Glutamatergic neuron (in vitro differentiated cells): ENCODE data around the gene CSE1L. TPM values are rescaled to one million over a fixed set of nuclear protein-coding genes. Genes with fewer than 3 reads are reported as not detected.
"Not testable (repeated sequence)": the region's sequence is repeated elsewhere in the genome, so short reads cannot be mapped to it uniquely, and the experiment has no call there.

Experiments
- DNase-seq: peaks from one replicate; pipeline ENCODE4 v3.0.0; 2022
- H3K27ac Mint-ChIP-seq: one replicate; pipeline ENCODE4 v1.8.0; 2020; ENCODE audit warnings: mild to moderate bottlenecking, mixed read lengths, inconsistent platforms; ENCODE audit not compliant: unreplicated experiment
- H3K27me3 Mint-ChIP-seq: one replicate; pipeline ENCODE4 v1.8.0; 2020; ENCODE audit warnings: mild to moderate bottlenecking, moderate library complexity, mixed read lengths, inconsistent platforms; ENCODE audit not compliant: unreplicated experiment
- H3K36me3 Mint-ChIP-seq: one replicate; pipeline ENCODE4 v1.8.0; 2020; ENCODE audit warnings: mild to moderate bottlenecking, mixed read lengths, inconsistent platforms; ENCODE audit not compliant: unreplicated experiment
- H3K4me1 Mint-ChIP-seq: one replicate; pipeline ENCODE4 v1.8.0; 2020; ENCODE audit warnings: mild to moderate bottlenecking, low read depth, mixed read lengths, inconsistent platforms; ENCODE audit not compliant: unreplicated experiment
- H3K4me3 Mint-ChIP-seq: one replicate; pipeline ENCODE4 v1.8.0; 2020; ENCODE audit warnings: mild to moderate bottlenecking, mixed read lengths, inconsistent platforms; ENCODE audit not compliant: unreplicated experiment
- H3K9me3 Mint-ChIP-seq: one replicate; pipeline ENCODE4 v1.8.0; 2020; ENCODE audit warnings: mild to moderate bottlenecking, moderate library complexity, mixed read lengths, inconsistent platforms; ENCODE audit not compliant: unreplicated experiment
- CTCF ChIP-seq: fragments of 200-600 bp; sonication (generic); IDR thresholded peaks from one replicate; pipeline ENCODE4 v1.5.0; 2021; ENCODE audit not compliant: partially characterized antibody, unreplicated experiment
- total RNA-seq: library from RNA; stranded (reverse); fragmentation: NEBNext Ultra II Directional; extraction: Animal tissue kit (Norgen Biotek cat#: 25700); gene quantifications from one replicate; pipeline ENCODE4 v1.2.1, GENCODE V29; 2021; ENCODE audit not compliant: unreplicated experiment

Gene CSE1L
- total RNA-seq, 1 donor from 2014 or later = 66.4 TPM

DNA sequence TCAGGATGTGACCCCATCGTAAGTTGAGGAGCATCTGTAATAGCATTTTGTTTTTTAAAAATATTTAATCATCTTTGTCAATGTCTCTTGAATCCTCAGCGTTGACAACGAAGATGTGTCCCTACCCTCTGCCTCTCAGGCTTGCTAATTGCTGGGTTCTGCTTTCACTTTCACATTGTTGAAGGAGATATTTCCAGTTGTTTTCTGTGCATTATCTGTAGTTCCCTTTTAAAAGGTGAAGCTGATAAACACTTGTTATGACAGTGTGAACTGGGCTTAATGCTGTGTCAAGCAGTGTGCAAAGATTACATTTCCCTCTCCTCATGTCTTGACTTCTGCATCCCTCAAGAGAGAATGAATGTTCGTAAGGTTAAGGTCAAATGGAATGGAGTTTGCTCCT lies 54.9 kb downstream of the CSE1L start:
- Mint-ChIP-seq H3K27me3 (peaks cover 4% of the 10 kb centered on the region), H3K36me3 (peaks cover 6% of the 10 kb centered on the region), H3K4me3 (no peak overlapping the region), H3K9me3 (no peaks in the 10 kb centered on the region), H3K4me1 (no peaks in the 10 kb centered on the region), H3K27ac (no peak overlapping the region)
- DNase-seq = no peak
- no peak for TF ChIP-seq CTCF

DNA sequence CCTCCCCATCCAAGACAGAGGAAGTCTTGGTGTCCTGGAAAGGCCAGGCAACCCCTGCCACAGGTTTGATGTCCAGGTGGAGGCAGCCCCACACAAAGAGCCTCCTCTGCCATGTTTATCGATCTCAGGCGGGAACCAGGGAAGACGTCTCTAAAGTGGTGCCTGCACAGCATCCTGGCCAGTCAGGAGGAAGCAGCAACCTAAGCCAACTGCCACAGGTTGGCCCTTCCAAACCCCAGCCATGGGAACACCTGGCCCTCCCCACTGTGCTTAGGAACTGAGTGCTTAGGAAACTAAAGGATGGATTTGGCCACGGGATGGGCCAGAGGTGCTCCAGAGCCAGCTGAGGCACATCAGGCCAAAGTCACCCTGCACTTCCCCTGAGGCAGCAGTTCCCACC lies 56.9 kb downstream of the CSE1L start:
- H3K36me3 Mint-ChIP-seq = peaks cover 6% of the 10 kb centered on the region
- peaks cover 1% of the 10 kb centered on the region for H3K9me3 Mint-ChIP-seq
- no peak overlapping the region for H3K4me3 Mint-ChIP-seq
- H3K27me3 Mint-ChIP-seq = peaks cover 4% of the 10 kb centered on the region
- H3K27ac Mint-ChIP-seq = no peak overlapping the region
- TF ChIP-seq CTCF = no peak
- DNase-seq = no peak
- H3K4me1 Mint-ChIP-seq = no peaks in the 10 kb centered on the region

DNA sequence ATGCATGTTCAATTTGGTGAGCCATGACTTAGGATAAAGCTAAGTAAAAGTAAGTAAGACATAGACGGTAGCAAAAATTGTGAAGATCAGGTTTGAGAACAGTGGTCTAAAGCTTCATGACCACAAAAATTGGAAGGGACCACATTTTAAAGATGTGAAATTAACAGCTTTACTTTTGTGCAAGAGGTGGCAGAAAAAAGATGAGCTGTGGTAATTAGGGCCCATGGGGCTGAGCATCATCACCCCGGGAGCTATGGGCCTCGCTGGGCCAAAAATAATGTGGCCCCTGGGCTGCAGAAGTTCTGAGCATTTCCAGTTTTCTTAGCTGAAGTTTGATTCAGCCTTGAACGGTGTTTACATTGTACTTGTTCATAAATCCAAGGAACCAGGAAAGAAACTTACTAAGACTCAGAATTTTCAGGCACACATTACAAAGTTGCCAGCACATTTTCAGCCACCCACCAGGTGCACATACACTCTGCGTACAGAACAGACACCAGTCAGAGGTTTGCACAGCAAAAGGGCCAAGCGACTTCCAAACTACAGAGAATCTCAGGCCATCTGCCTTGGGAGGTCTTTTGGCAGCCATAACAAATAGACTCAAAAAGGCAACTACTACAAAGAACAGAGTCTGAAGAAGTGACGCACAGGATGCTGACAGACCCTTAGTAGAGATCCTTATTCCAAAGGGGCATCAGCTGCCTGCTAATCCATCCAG lies 57.7 kb downstream of the CSE1L start:
- no peak overlapping the region for H3K4me3 Mint-ChIP-seq
- peaks cover 1% of the 10 kb centered on the region for H3K9me3 Mint-ChIP-seq
- no peak for TF ChIP-seq CTCF
- H3K4me1 Mint-ChIP-seq = no peaks in the 10 kb centered on the region
- H3K27me3 Mint-ChIP-seq = peaks cover 4% of the 10 kb centered on the region
- H3K27ac Mint-ChIP-seq = no peak overlapping the region
- no peak for DNase-seq
- peaks cover 6% of the 10 kb centered on the region for H3K36me3 Mint-ChIP-seq

DNA sequence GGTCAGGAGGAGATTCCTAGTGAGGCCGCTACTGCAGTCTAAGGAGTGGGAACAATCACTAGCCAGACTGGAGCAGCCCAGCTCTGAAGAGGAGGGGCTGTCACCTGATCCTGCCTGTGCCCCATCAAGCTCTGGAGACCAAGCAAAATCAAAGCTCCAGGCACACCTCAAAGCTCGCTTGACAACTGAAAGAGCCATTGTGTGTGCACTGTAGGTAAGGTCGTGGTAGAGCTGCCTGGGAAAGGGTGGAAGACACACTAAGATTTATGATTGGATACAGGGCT lies 58.2 kb downstream of the CSE1L start:
- H3K4me1 Mint-ChIP-seq = no peaks in the 10 kb centered on the region
- peaks cover 6% of the 10 kb centered on the region for H3K36me3 Mint-ChIP-seq
- H3K27me3 Mint-ChIP-seq = peaks cover 4% of the 10 kb centered on the region
- no peak overlapping the region for H3K27ac Mint-ChIP-seq
- TF ChIP-seq CTCF = no peak
- peaks cover 1% of the 10 kb centered on the region for H3K9me3 Mint-ChIP-seq
- DNase-seq = no peak
- no peak overlapping the region for H3K4me3 Mint-ChIP-seq

DNA sequence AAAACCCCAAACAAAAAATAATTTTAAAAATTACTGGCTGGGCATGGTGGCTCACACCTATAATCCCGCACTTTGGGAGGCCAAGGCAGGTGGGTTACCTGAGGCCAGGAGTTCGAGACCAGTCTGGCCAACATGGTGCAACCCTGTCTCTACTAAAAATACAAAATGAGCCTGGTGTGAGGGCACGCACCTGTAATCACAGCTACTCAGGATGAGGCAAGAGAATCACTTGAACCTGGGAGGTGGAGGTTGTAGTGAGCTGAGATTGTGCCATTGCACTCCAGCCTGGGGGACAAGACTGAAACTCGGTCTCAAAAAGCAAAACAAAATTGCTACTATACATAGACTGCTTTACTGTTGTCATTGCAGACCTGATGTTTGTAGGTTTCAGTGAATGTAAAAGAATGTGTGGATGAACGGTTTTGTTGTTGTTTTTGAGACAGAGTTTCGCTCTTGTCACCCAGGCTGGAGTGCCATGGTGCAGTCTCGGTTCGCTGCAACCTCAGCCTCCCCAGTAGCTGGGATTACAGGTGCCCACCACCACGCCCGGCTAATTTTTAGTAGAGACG lies 59.0 kb downstream of the CSE1L start:
- H3K27ac Mint-ChIP-seq, H3K27me3 Mint-ChIP-seq, H3K36me3 Mint-ChIP-seq, H3K4me1 Mint-ChIP-seq, DNase-seq, H3K4me3 Mint-ChIP-seq, H3K9me3 Mint-ChIP-seq: not testable (repeated sequence)
